HepG2 (cell line): ENCODE measurements around the gene CSNK1D. TPM values are rescaled to one million over a fixed set of nuclear protein-coding genes. Genes with fewer than 3 reads are reported as not detected.

Experiments used
- ATAC-seq: fragments of 200-7000 bp; cut with Tn5 transposase; 3 replicates; pipeline ENCODE4 v1.9.1; 2020; ENCODE audit warnings: mild to moderate bottlenecking, moderate library complexity
- BruUV-seq: library from RNA; stranded (reverse); fragments of 400-500 nt; replicated peaks from 2 replicates; lab custom pipeline; 2021; lab: Mats Ljungman, UMichigan
- CTCF ChIA-PET: fragments of 300-600 bp; formaldehyde crosslinking; extraction: SDS; loops from one replicate; lab custom pipeline; 2021; ENCODE audit warnings: low total read pairs, inconsistent platforms, low intra/inter-chr PET ratio; lab: Yijun Ruan, JAX
- POLR2A ChIA-PET: fragments of 350-600 bp; sonication (Branson Sonifier 250); formaldehyde crosslinking; loops from one replicate; lab custom pipeline; 2020; ENCODE audit warnings: antibody characterized with exemption, inconsistent platforms; lab: Yijun Ruan, JAX
- DNase-seq: peaks from one replicate; pipeline ENCODE4 v3.0.0-alpha.2; 2015; ENCODE audit warnings: low spot score
- FAIRE-seq: peaks from 3 replicates; lab custom pipeline; 2011; peaks lifted over from hg19 to GRCh38; lab: Jason Lieb, UNC
- H2AFZ ChIP-seq: one replicate; pipeline ENCODE4 v1.6.1; 2011; ENCODE audit warnings: low read length, inconsistent platforms
- H3K27ac ChIP-seq: fragments of 300-600 bp; 3 replicates; pipeline ENCODE4 v1.8.0; 2011; ENCODE audit warnings: mixed run types, mild to moderate bottlenecking, mixed read lengths, low read length, inconsistent platforms; ENCODE audit not compliant: insufficient read depth; ENCODE audit errors: extremely low read length
- H3K27me3 ChIP-seq, 2 experiments: fragments of 200-600 bp in 1 of 2; 2 replicates in 1 of 2; 3 replicates in 1 of 2; pipeline versions ENCODE4 v1.6.0 to v1.8.0; 2011; ENCODE audit warnings: low read length in 2 of 2, mild to moderate bottlenecking in 2 of 2, moderate library complexity in 2 of 2, inconsistent platforms in 1 of 2; ENCODE audit not compliant: insufficient read depth in 2 of 2, control insufficient read depth in 1 of 2
- H3K36me3 ChIP-seq, 2 experiments: fragments of 200-600 bp in 1 of 2; replicated peaks in 1 of 2; 2 replicates in 1 of 2; 3 replicates in 1 of 2; pipeline versions ENCODE4 v1.5.1 to v1.8.0; 2011; ENCODE audit warnings: low read length in 2 of 2, inconsistent platforms in 1 of 2; ENCODE audit not compliant: insufficient read depth in 2 of 2, control insufficient read depth in 1 of 2
- H3K4me1 ChIP-seq: 2 replicates; pipeline ENCODE4 v1.5.1; 2012; ENCODE audit warnings: low read length, inconsistent platforms; ENCODE audit not compliant: insufficient read depth
- H3K4me2 ChIP-seq: 2 replicates; pipeline ENCODE4 v1.6.0; 2011; ENCODE audit warnings: low read depth, low read length, inconsistent platforms
- H3K4me3 ChIP-seq, 3 experiments: fragments of 200-600 bp in 1 of 3; sonication (generic), shearing (Covaris generic) in 1 of 3; replicated peaks in 1 of 3; 2 replicates each; pipeline ENCODE4 v1.5.1; 2011 to 2016; ENCODE audit warnings: low read length in 3 of 3, inconsistent platforms in 2 of 3, low read depth in 2 of 3, mild to moderate bottlenecking in 2 of 3, control low read depth in 1 of 3, mixed read lengths in 1 of 3; ENCODE audit not compliant: insufficient read depth in 1 of 3
- H3K79me2 ChIP-seq: one replicate; pipeline ENCODE4 v1.6.1; 2011; ENCODE audit warnings: low read length, inconsistent platforms; ENCODE audit not compliant: insufficient read depth
- H3K9ac ChIP-seq: 2 replicates; pipeline ENCODE4 v1.6.0; 2011; ENCODE audit warnings: mild to moderate bottlenecking, low read depth, low read length, inconsistent platforms; ENCODE audit not compliant: insufficient read depth
- H3K9me3 ChIP-seq: 2 replicates; pipeline ENCODE4 v1.5.1; 2012; ENCODE audit warnings: mild to moderate bottlenecking, low read length
- H4K20me1 ChIP-seq: 2 replicates; pipeline ENCODE4 v1.6.0; 2011; ENCODE audit warnings: inconsistent platforms, mild to moderate bottlenecking, low read length, moderate library complexity; ENCODE audit not compliant: insufficient read depth
- AGO2 ChIP-seq: fragments of 200-400 bp; formaldehyde crosslinking; optimal IDR thresholded peaks from 2 replicates; pipeline ENCODE3; 2017; ENCODE audit warnings: mild to moderate bottlenecking, low read depth, low read length, moderate library complexity
- EEA1 ChIP-seq: sonication (generic); formaldehyde crosslinking; IDR thresholded peaks from 2 replicates; pipeline ENCODE4 v1.5.1; 2020; ENCODE audit warnings: mild to moderate bottlenecking, missing genetic modification reagents, borderline replicate concordance
- ELF4 ChIP-seq: sonication (generic); formaldehyde crosslinking; IDR thresholded peaks from 2 replicates; pipeline ENCODE4 v1.5.0; 2020; ENCODE audit warnings: missing genetic modification reagents, mild to moderate bottlenecking, moderate library complexity, borderline replicate concordance
- HNRNPH1 ChIP-seq: fragments of 200-400 bp; formaldehyde crosslinking; optimal IDR thresholded peaks from 2 replicates; pipeline ENCODE3; 2017; ENCODE audit warnings: mild to moderate bottlenecking, low read depth, low read length
- JUN ChIP-seq: sonication (generic); formaldehyde crosslinking; IDR thresholded peaks from 2 replicates; pipeline ENCODE4 v1.4.0; 2020; ENCODE audit warnings: mild to moderate bottlenecking, missing genetic modification reagents
- NFIB ChIP-seq: sonication (generic); formaldehyde crosslinking; IDR thresholded peaks from 2 replicates; pipeline ENCODE4 v1.9.0; 2021; ENCODE audit warnings: missing genetic modification reagents, mild to moderate bottlenecking, borderline replicate concordance
- PHB2 ChIP-seq: fragments of 450-650 bp; IDR thresholded peaks from 2 replicates; pipeline ENCODE4 v1.6.1; 2018; ENCODE audit not compliant: partially characterized antibody
- PHF20 ChIP-seq: sonication (generic); formaldehyde crosslinking; IDR thresholded peaks from 2 replicates; pipeline ENCODE4 v1.5.0; 2020; ENCODE audit warnings: mild to moderate bottlenecking, missing genetic modification reagents
- POLR2A ChIP-seq, 2 experiments: IDR thresholded peaks; 2 replicates each; pipeline ENCODE4 v1.6.1; 2011; ENCODE audit warnings: low read depth in 2 of 2, low read length in 2 of 2, mild to moderate bottlenecking in 1 of 2, moderate library complexity in 1 of 2; ENCODE audit not compliant: insufficient read depth in 1 of 2
- RBFOX2 ChIP-seq: fragments of 200-400 bp; formaldehyde crosslinking; IDR thresholded peaks from 2 replicates; pipeline ENCODE4 v1.6.1; 2017; ENCODE audit warnings: low read depth, mild to moderate bottlenecking, low read length
- RBM22 ChIP-seq: fragments of 200-400 bp; formaldehyde crosslinking; optimal IDR thresholded peaks from 2 replicates; pipeline ENCODE3; 2017; ENCODE audit warnings: mild to moderate bottlenecking, low read length, moderate library complexity
- ZBTB3 ChIP-seq: sonication (generic); formaldehyde crosslinking; IDR thresholded peaks from 2 replicates; pipeline ENCODE4 v1.4.0; 2020; ENCODE audit warnings: low read depth, mild to moderate bottlenecking, moderate library complexity, missing genetic modification reagents, borderline replicate concordance
- ZNF263 ChIP-seq: sonication (generic); formaldehyde crosslinking; IDR thresholded peaks from 2 replicates; pipeline ENCODE4 v1.4.0; 2020; ENCODE audit warnings: missing genetic modification reagents
- ZNF331 ChIP-seq: sonication (generic); formaldehyde crosslinking; IDR thresholded peaks from 2 replicates; pipeline ENCODE4 v1.4.0; 2020; ENCODE audit warnings: missing genetic modification reagents
- ZNF557 ChIP-seq: sonication (generic); formaldehyde crosslinking; IDR thresholded peaks from 2 replicates; pipeline ENCODE4 v1.4.0; 2020; ENCODE audit warnings: missing genetic modification reagents
- ZNF713 ChIP-seq: sonication (generic); formaldehyde crosslinking; IDR thresholded peaks from 2 replicates; pipeline ENCODE4 v1.4.0; 2020; ENCODE audit warnings: mild to moderate bottlenecking, missing genetic modification reagents
- WGBS: methylation state at CpG from one replicate; pipeline ENCODE4 v1.1.6; 2017; ENCODE audit warnings: low lambda C conversion rate; 5-methylcytosine and 5-hydroxymethylcytosine counted together
- in situ Hi-C: cut with HindIII; loops from 2 replicates; pipeline ENCODE4 v1.10.0; 2017; ENCODE audit warnings: low pct_unique_long_range_greater_than_20kb; ENCODE audit not compliant: extremely low pct_ligation_motif_present
- intact Hi-C: fragments of 100-400 bp; cut with micrococcal nuclease; formaldehyde crosslinking; loops from one replicate; pipeline ENCODE4 v1.10.0; 2022; ENCODE audit not compliant: unreplicated experiment
- polyA plus RNA-seq, 8 experiments: library from polyadenylated mRNA; depleted of rRNA in 3 of 8; stranded (reverse) in 7 of 8; unstranded in 1 of 8; fragments of >200 nt; fragmentation: Illumina TruSeq in 4 of 8; extraction: Trizol in 4 of 8; gene quantifications; 2 replicates each; pipeline versions ENCODE4 v1.2.1 to v1.2.3, GENCODE V29; 2011 to 2016; ENCODE audit warnings: low read depth in 4 of 8, missing spikeins in 1 of 8, mixed read lengths in 1 of 8; ENCODE audit not compliant: insufficient read depth in 1 of 8
- total RNA-seq, 5 experiments: library from RNA; depleted of rRNA; stranded (reverse); fragments of >200 nt; fragmentation: Illumina TruSeq; extraction: Trizol; gene quantifications; 2 replicates each; pipeline ENCODE4 v1.2.3, GENCODE V29; 2016; ENCODE audit warnings: low read depth in 1 of 5
- TF ChIP-seq, protein P1 (sequence below): sonication (generic); formaldehyde crosslinking; IDR thresholded peaks from 2 replicates; pipeline ENCODE4 v1.4.0; 2020; ENCODE audit warnings: missing genetic modification reagents
- TF ChIP-seq, protein P2 (sequence below): sonication (generic); formaldehyde crosslinking; IDR thresholded peaks from 2 replicates; pipeline ENCODE4 v1.4.0; 2020; ENCODE audit warnings: missing genetic modification reagents
- TF ChIP-seq, protein P3 (sequence below): IDR thresholded peaks from 2 replicates; pipeline ENCODE4 v1.6.1; 2016; ENCODE audit warnings: mild to moderate bottlenecking, missing biosample characterization, missing genetic modification reagents

Gene CSNK1D
- total and polyA plus RNA-seq, 2 of the 13 experiments (the other 11 are each of a cell fraction or from before 2014, with no cell fraction given): 31.5 to 128 TPM

DNA sequence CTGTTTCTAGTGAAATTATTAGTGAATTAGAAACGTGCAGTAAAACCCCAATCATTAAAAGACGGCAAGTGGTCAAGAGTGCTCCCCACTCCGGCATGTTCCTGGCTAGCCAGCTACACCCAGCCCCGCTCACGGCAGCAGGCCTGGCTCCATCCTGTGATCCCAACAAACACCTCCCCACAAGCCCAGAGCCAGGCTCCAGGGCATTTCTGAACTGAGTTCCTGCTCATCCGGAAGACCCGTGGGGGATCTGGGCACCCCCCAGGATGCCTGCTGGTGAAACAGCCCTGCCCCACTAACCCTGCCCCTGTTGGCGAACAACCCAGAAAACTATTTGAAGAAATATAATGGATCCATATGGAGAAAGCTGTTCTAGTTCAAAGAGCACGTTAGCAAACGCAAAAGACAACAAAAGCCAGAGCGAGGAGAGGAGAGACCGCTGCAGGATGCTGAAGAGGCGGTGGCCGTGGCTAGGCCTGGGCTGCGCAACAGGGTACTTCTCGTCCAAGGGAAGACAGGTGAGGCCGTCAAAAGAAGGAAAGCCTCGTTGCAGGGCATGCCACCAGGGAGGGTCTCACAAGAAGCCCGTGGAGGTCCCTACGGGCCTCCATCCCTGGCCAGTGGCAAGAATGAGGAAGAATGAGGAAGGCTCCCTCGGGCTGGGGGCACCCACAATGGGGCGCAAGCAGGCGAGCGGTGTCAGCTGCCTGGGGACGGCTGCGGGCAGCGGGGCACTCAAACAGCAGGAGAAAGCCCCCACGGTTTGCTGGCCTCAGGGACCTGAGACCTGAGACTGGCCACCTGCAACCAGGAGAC, 25.4 kb downstream of the CSNK1D start:
- H2AFZ ChIP-seq: no peak overlapping the region
- intact Hi-C loops: no loop called here
- no TSS peak for BruUV-seq
- peaks cover 13% of the 10 kb centered on the region for H3K4me1 ChIP-seq
- no peaks in the 10 kb centered on the region for H3K9me3 ChIP-seq
- no peak for ATAC-seq
- no peak for FAIRE-seq
- peaks cover 45% of the 10 kb centered on the region; the same call in 1 of the 2 replicates for H4K20me1 ChIP-seq
- H3K4me3 ChIP-seq: no peak overlapping the region
- ChIA-PET CTCF (no interaction called here), POLR2A (no interaction called here)
- in situ Hi-C loops: no loop called here
- peaks cover 76 to 98% of the 10 kb centered on the region in 2 experiments for H3K36me3 ChIP-seq
- DNase-seq: no peak
- H3K4me2 ChIP-seq: no peak overlapping the region
- 95% methylated on average over 28 of the region's 28 CpGs for WGBS
- H3K27ac ChIP-seq: no peak overlapping the region
- peaks cover 3% of the 10 kb centered on the region for H3K79me2 ChIP-seq
- H3K27me3 ChIP-seq: no peaks in the 10 kb centered on the region
- no peak overlapping the region for H3K9ac ChIP-seq
- TF ChIP-seq, protein P1, sequence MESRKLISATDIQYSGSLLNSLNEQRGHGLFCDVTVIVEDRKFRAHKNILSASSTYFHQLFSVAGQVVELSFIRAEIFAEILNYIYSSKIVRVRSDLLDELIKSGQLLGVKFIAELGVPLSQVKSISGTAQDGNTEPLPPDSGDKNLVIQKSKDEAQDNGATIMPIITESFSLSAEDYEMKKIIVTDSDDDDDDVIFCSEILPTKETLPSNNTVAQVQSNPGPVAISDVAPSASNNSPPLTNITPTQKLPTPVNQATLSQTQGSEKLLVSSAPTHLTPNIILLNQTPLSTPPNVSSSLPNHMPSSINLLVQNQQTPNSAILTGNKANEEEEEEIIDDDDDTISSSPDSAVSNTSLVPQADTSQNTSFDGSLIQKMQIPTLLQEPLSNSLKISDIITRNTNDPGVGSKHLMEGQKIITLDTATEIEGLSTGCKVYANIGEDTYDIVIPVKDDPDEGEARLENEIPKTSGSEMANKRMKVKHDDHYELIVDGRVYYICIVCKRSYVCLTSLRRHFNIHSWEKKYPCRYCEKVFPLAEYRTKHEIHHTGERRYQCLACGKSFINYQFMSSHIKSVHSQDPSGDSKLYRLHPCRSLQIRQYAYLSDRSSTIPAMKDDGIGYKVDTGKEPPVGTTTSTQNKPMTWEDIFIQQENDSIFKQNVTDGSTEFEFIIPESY (CRISPR knock-in tag): peak; percentile 59; the same call in 1 of the 2 replicates
- TF ChIP-seq PHB2: no peak
- no peak for TF ChIP-seq PHF20
- peak; percentile 43 for TF ChIP-seq AGO2
- TF ChIP-seq HNRNPH1: no peak
- peak in 1 of 2 experiments; percentile 45; a peak in 1 of 4 replicates for TF ChIP-seq POLR2A (IDR thresholded peaks at IDR 0.05; ENCODE audit: insufficient read depth in 1 of 2, low read depth in 2 of 2, low read length in 2 of 2)
- TF ChIP-seq ZNF331 (CRISPR knock-in tag): no peak
- TF ChIP-seq ZBTB3 (CRISPR knock-in tag): no peak
- TF ChIP-seq ZNF713 (CRISPR knock-in tag): no peak
- TF ChIP-seq RBM22: peak; percentile 10
- no peak for TF ChIP-seq EEA1
- TF ChIP-seq, protein P2, sequence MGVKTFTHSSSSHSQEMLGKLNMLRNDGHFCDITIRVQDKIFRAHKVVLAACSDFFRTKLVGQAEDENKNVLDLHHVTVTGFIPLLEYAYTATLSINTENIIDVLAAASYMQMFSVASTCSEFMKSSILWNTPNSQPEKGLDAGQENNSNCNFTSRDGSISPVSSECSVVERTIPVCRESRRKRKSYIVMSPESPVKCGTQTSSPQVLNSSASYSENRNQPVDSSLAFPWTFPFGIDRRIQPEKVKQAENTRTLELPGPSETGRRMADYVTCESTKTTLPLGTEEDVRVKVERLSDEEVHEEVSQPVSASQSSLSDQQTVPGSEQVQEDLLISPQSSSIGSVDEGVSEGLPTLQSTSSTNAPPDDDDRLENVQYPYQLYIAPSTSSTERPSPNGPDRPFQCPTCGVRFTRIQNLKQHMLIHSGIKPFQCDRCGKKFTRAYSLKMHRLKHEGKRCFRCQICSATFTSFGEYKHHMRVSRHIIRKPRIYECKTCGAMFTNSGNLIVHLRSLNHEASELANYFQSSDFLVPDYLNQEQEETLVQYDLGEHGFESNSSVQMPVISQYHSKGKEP (CRISPR knock-in tag): no peak
- TF ChIP-seq ELF4 (CRISPR knock-in tag): no peak
- no peak for TF ChIP-seq JUN (CRISPR knock-in tag)
- no peak; the same call in 1 of the 2 replicates for TF ChIP-seq ZNF263 (CRISPR knock-in tag)
- no peak for TF ChIP-seq ZNF557
- TF ChIP-seq NFIB (CRISPR knock-in tag): no peak
- 0 out of 2 replicates have a peak, but pooled peaks have one; percentile 14 for TF ChIP-seq RBFOX2
- TF ChIP-seq, protein P3, sequence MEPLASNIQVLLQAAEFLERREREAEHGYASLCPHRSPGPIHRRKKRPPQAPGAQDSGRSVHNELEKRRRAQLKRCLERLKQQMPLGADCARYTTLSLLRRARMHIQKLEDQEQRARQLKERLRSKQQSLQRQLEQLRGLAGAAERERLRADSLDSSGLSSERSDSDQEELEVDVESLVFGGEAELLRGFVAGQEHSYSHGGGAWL (CRISPR knock-in tag): 0 out of 2 replicates have a peak, but pooled peaks have one; percentile 32
